ENCODE results near the gene TPH2. TPM values are rescaled to one million over a fixed set of nuclear protein-coding genes. Genes with fewer than 3 reads are reported as not detected.

The TPH2 gene
- total and polyA plus RNA-seq, 2 donors from 2014 or later = not detected

GRCh38 chr12:72015895-72016294, 77.2 kb downstream of the TPH2 start:
- Histone ChIP-seq H3K27ac (ENCODE audit: low read depth in 2 of 2, low read length in 2 of 2) (no peak overlapping the region), H3K4me3 (ENCODE audit: low read length in 3 of 3) (no peak overlapping the region), H3K9me3 (ENCODE audit: control insufficient read depth in 2 of 3, insufficient read depth in 1 of 3, low read length in 3 of 3) (no peaks in the 10 kb centered on the region), H3K36me3 (ENCODE audit: control insufficient read depth in 2 of 3, insufficient read depth in 3 of 3, low read length in 3 of 3) (no peaks in the 10 kb centered on the region), H3K27me3 (ENCODE audit: control insufficient read depth, insufficient read depth, low read length) (no peaks in the 10 kb centered on the region), H3K9ac (ENCODE audit: low read length in 3 of 3) (no peak overlapping the region), H3K4me1 (ENCODE audit: control insufficient read depth in 2 of 3, insufficient read depth in 2 of 3, low read depth in 1 of 3, low read length in 3 of 3) (no peaks in the 10 kb centered on the region)
- intact Hi-C loops (cut with DNase I) = no loop called here
- DNase-seq = no peak
- FAIRE-seq = no peak
- TF ChIP-seq, protein P1, sequence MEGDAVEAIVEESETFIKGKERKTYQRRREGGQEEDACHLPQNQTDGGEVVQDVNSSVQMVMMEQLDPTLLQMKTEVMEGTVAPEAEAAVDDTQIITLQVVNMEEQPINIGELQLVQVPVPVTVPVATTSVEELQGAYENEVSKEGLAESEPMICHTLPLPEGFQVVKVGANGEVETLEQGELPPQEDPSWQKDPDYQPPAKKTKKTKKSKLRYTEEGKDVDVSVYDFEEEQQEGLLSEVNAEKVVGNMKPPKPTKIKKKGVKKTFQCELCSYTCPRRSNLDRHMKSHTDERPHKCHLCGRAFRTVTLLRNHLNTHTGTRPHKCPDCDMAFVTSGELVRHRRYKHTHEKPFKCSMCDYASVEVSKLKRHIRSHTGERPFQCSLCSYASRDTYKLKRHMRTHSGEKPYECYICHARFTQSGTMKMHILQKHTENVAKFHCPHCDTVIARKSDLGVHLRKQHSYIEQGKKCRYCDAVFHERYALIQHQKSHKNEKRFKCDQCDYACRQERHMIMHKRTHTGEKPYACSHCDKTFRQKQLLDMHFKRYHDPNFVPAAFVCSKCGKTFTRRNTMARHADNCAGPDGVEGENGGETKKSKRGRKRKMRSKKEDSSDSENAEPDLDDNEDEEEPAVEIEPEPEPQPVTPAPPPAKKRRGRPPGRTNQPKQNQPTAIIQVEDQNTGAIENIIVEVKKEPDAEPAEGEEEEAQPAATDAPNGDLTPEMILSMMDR (IDR thresholded peaks at IDR 0.05; ENCODE audit: borderline replicate concordance, extremely low read depth, insufficient read depth) = no peak

GRCh38 chr12:72017054-72017651, 78.5 kb downstream of the TPH2 start:
- Histone ChIP-seq H3K9me3 (ENCODE audit: control insufficient read depth in 2 of 3, insufficient read depth in 1 of 3, low read length in 3 of 3) (no peaks in the 10 kb centered on the region), H3K36me3 (ENCODE audit: control insufficient read depth in 2 of 3, insufficient read depth in 3 of 3, low read length in 3 of 3) (no peaks in the 10 kb centered on the region), H3K4me3 (ENCODE audit: low read length in 3 of 3) (no peak overlapping the region), H3K27me3 (ENCODE audit: control insufficient read depth, insufficient read depth, low read length) (no peaks in the 10 kb centered on the region), H3K9ac (ENCODE audit: low read length in 3 of 3) (no peak overlapping the region), H3K27ac (ENCODE audit: low read depth in 2 of 2, low read length in 2 of 2) (no peak overlapping the region), H3K4me1 (ENCODE audit: control insufficient read depth in 2 of 3, insufficient read depth in 2 of 3, low read depth in 1 of 3, low read length in 3 of 3) (no peaks in the 10 kb centered on the region)
- TF ChIP-seq, protein P1 (IDR thresholded peaks at IDR 0.05; ENCODE audit: borderline replicate concordance, extremely low read depth, insufficient read depth) = peak; percentile 87
- intact Hi-C loops (cut with DNase I) = no loop called here
- peak; percentile 65 to 87 (median 80) for DNase-seq
- peak; percentile 96 for FAIRE-seq

DNA sequence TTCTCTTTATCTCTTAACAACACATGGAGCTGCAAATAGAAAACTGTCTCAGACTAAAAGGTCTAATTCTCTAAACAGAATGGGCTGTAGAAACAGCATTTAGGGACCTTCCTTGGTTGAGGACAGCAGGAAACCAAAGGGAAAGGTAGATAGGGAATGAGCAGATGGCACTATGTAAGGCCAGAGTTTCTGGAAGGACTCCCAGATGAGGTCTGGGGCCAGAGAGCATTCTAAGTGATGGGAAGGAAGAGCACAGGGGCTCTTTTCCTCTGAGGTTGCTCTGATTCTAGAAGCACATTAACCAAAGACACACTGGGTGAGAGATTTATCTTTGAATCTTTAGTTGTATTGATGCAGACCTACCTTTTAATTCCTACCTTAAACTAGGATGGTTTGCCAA, 79.4 kb downstream of the TPH2 start:
- DNase-seq (no peak), FAIRE-seq (no peak)
- intact Hi-C loops (cut with DNase I) = no loop called here
- TF ChIP-seq, protein P1 (IDR thresholded peaks at IDR 0.05; ENCODE audit: borderline replicate concordance, extremely low read depth, insufficient read depth) = no peak
- Histone ChIP-seq H3K9me3 (ENCODE audit: control insufficient read depth in 2 of 3, insufficient read depth in 1 of 3, low read length in 3 of 3) (no peaks in the 10 kb centered on the region), H3K9ac (ENCODE audit: low read length in 3 of 3) (no peak overlapping the region), H3K36me3 (ENCODE audit: control insufficient read depth in 2 of 3, insufficient read depth in 3 of 3, low read length in 3 of 3) (no peaks in the 10 kb centered on the region), H3K27ac (ENCODE audit: low read depth in 2 of 2, low read length in 2 of 2) (no peak overlapping the region), H3K4me3 (ENCODE audit: low read length in 3 of 3) (no peak overlapping the region), H3K27me3 (ENCODE audit: control insufficient read depth, insufficient read depth, low read length) (no peaks in the 10 kb centered on the region), H3K4me1 (ENCODE audit: control insufficient read depth in 2 of 3, insufficient read depth in 2 of 3, low read depth in 1 of 3, low read length in 3 of 3) (no peaks in the 10 kb centered on the region)

DNA sequence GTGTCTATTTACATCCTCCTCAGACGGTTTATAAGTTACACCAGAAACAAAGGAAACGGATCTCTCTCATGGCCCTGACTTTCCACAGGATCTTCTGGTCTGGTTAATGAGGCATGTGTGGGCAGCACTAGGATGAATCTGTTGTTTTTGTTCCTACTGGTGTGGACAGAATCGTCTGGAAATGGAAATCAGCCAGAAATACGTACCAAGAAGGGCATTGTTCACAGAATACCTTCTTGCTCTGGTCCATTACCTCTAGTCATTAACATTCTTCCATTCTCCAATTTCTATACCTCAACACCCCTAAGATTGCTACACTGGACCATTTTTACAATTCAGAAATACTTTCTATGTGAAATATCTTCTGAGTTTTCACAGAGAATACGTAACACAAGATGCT, 86.0 kb downstream of the TPH2 start:
- FAIRE-seq (no peak), DNase-seq (peak in 3 of 5 donors; percentile 14 to 67 (median 62))
- Histone ChIP-seq H3K4me3 (ENCODE audit: low read length in 3 of 3) (no peak overlapping the region), H3K4me1 (ENCODE audit: control insufficient read depth in 2 of 3, insufficient read depth in 2 of 3, low read depth in 1 of 3, low read length in 3 of 3) (no peaks in the 10 kb centered on the region), H3K27ac (ENCODE audit: low read depth in 2 of 2, low read length in 2 of 2) (no peak overlapping the region), H3K9ac (ENCODE audit: low read length in 3 of 3) (no peak overlapping the region), H3K36me3 (ENCODE audit: control insufficient read depth in 2 of 3, insufficient read depth in 3 of 3, low read length in 3 of 3) (no peaks in the 10 kb centered on the region), H3K27me3 (ENCODE audit: control insufficient read depth, insufficient read depth, low read length) (no peaks in the 10 kb centered on the region), H3K9me3 (ENCODE audit: control insufficient read depth in 2 of 3, insufficient read depth in 1 of 3, low read length in 3 of 3) (no peaks in the 10 kb centered on the region)
- TF ChIP-seq, protein P1 (IDR thresholded peaks at IDR 0.05; ENCODE audit: borderline replicate concordance, extremely low read depth, insufficient read depth) = no peak
- intact Hi-C loops (cut with DNase I) = no loop called here

Data from kidney (tissue), 14 donors.